Lower lobe of right lung (tissue), 2 donors: ENCODE results near the gene ASCC1. TPM values are rescaled to one million over a fixed set of nuclear protein-coding genes. Genes with fewer than 3 reads are reported as not detected.

Source experiments
- ATAC-seq, 2 donors: fragments of 200-7000 bp; cut with Tn5 transposase; one replicate each; pipeline ENCODE4 v1.9.1; 2020 to 2022; ENCODE audit warnings: mild to moderate bottlenecking in 2 of 2, moderate library complexity in 2 of 2
- DNase-seq: peaks from one replicate; pipeline ENCODE4 v3.0.0-alpha.2; 2020
- H3K27ac ChIP-seq: fragments of 200-600 bp; one replicate; pipeline ENCODE4 v1.8.0; 2022
- H3K27me3 ChIP-seq: fragments of 200-600 bp; one replicate; pipeline ENCODE4 v1.8.0; 2022; ENCODE audit warnings: low read depth
- H3K36me3 ChIP-seq: fragments of 200-600 bp; one replicate; pipeline ENCODE4 v1.8.0; 2022; ENCODE audit warnings: mild to moderate bottlenecking
- H3K4me1 ChIP-seq: fragments of 200-600 bp; one replicate; pipeline ENCODE4 v1.8.0; 2022
- H3K4me3 ChIP-seq: fragments of 200-600 bp; one replicate; pipeline ENCODE4 v1.8.0; 2022; ENCODE audit warnings: mild to moderate bottlenecking
- H3K9me3 ChIP-seq: fragments of 200-600 bp; one replicate; pipeline ENCODE4 v1.8.0; 2022
- intact Hi-C: fragments of 100-400 bp; cut with DNase I; formaldehyde crosslinking; loops from one replicate; pipeline ENCODE4 v1.11.0; 2022
- total RNA-seq: library from RNA; stranded (reverse); fragmentation: NEBNext Ultra II Directional; extraction: Animal tissue kit (Norgen Biotek cat#: 25700); gene quantifications from one replicate; pipeline ENCODE4 v1.2.1, GENCODE V29; 2021
- TF ChIP-seq, protein P1 (sequence below): fragments of 200-600 bp; IDR thresholded peaks from one replicate; pipeline ENCODE4 v1.8.0; 2022; ENCODE audit warnings: antibody characterized with exemption, mild to moderate bottlenecking
- donor health status: DM: no; HTN: yes; CAD: no; lungs with severe emphysema.

The ASCC1 gene
- total RNA-seq, 1 donor from 2014 or later, result 23.9 TPM

DNA sequence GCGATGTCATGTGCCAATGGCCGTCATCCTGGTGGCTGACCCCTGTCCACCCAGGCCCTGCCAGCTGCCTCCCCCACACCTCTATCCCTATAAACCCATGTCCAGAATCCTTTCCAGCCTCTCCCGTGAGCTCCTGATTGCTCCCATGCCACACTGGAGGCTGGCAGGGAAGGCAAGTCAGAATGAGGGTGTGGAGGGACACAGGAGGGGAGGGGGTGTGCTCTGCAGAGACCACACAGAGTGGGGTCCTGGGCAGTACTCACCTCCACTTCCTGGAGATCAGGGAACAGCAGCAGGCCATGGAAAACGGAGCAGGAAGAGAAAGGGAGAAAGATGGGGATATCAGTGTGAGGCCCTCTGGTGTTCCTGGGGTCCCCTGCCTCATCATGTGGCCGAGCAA, 143.4 kb downstream of the ASCC1 start:
- H3K36me3 ChIP-seq, result peaks cover 9% of the 10 kb centered on the region
- H3K27ac ChIP-seq, result no peak overlapping the region
- ATAC-seq, result no peak
- intact Hi-C loops, result no loop called here
- no peak overlapping the region for H3K4me3 ChIP-seq
- TF ChIP-seq, protein P1, sequence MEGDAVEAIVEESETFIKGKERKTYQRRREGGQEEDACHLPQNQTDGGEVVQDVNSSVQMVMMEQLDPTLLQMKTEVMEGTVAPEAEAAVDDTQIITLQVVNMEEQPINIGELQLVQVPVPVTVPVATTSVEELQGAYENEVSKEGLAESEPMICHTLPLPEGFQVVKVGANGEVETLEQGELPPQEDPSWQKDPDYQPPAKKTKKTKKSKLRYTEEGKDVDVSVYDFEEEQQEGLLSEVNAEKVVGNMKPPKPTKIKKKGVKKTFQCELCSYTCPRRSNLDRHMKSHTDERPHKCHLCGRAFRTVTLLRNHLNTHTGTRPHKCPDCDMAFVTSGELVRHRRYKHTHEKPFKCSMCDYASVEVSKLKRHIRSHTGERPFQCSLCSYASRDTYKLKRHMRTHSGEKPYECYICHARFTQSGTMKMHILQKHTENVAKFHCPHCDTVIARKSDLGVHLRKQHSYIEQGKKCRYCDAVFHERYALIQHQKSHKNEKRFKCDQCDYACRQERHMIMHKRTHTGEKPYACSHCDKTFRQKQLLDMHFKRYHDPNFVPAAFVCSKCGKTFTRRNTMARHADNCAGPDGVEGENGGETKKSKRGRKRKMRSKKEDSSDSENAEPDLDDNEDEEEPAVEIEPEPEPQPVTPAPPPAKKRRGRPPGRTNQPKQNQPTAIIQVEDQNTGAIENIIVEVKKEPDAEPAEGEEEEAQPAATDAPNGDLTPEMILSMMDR, result no peak
- no peaks in the 10 kb centered on the region for H3K27me3 ChIP-seq
- peak; percentile 36 for DNase-seq
- H3K4me1 ChIP-seq, result peaks cover 5% of the 10 kb centered on the region
- H3K9me3 ChIP-seq, result no peaks in the 10 kb centered on the region

DNA sequence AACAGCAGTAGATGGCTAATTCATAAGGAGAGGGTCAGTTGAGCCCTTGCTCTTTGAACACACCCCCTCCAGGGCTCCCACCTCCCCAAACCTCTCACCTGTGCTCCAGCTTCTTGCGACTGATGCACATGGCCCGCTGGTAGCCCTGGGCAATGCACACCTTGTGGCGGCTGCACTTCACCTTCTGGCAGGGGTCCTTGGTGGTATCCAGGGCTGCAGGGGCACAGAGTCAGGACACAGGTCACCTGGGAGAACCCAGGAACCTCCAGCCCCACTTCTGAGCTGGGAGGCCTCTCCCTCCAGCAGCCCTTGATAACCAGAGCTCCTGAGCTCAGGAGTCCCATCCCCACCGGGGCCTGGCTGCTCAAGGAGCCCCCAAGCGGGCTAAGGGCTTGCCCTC, 144.0 kb downstream of the ASCC1 start:
- DNase-seq, result peak; percentile 30
- TF ChIP-seq, protein P1, result no peak
- Histone ChIP-seq H3K4me1 (peaks cover 5% of the 10 kb centered on the region), H3K27me3 (no peaks in the 10 kb centered on the region), H3K27ac (no peak overlapping the region), H3K4me3 (no peak overlapping the region), H3K9me3 (no peaks in the 10 kb centered on the region), H3K36me3 (peaks cover 13% of the 10 kb centered on the region)
- ATAC-seq, result no peak
- intact Hi-C loops, result no loop called here

DNA sequence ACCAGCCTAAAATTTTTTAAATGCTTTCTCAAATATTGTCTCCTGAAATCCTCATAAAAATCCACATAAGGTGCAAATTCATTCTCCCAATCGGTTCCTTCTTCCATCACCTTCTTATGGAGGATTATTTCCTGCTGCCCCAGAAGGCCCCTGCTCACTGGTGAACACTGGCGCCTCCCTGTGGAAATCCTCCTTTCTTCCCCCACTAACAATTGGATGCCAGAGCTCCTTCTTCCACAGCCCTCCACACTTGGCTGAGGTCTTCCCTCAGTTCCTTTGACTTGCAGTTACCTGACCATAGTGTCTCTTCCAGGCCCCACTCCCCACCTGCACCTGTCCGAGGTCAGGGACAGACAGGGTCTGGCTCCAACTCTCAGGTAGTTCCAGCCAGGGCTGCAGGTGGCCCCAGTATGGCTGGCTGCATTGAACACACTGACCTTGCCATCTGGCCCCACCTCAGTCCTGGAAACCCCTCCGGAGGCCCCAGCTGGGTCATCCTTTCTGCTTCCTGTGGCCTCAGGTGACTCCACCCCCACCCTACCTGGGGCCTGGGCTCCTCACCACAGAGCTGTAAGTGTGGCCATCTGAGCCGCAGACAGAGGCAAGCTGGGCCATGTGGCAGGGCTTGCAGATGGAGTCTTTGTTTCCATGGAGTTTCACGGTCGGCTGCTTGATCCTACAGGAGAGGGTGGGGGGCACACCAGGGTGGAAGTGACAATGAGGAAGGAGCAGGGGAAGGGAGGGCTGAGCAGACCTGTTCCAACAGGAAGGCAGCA, 146.1 kb downstream of the ASCC1 start:
- intact Hi-C loops, result no loop called here
- H3K27ac ChIP-seq, result no peak overlapping the region
- DNase-seq, result peak; percentile 31

DNA sequence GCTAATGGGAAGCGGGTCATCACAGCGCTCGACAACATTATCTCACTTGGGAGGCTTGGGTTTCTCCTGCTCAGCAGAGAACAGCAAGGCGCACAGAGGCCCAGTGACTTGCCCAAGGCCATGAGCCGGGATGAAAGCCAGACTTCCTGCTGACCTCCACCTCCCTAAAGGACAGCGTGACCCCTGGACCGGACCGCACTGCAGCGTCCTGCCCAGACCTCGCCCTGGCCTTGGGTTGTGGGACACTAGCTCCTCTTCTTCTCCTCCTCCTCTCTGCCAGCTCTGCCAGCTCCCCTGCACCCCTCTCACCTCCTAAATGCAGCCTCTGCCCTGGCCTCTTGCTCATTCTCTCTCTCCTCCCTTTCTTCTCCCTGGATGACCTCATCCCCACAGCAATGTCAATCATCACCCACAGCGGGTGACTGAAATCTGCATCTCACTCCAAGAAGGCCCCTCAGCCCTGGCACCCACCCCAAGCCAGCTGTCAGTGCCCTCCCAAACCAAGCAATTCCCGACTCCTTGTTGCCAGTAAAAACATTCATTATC, 147.1 kb downstream of the ASCC1 start:
- Histone ChIP-seq H3K4me1 (peaks cover 5% of the 10 kb centered on the region), H3K9me3 (no peaks in the 10 kb centered on the region), H3K27ac (no peak overlapping the region), H3K27me3 (no peaks in the 10 kb centered on the region), H3K36me3 (peaks cover 17% of the 10 kb centered on the region), H3K4me3 (no peak overlapping the region)
- ATAC-seq (no peak), DNase-seq (no peak)
- intact Hi-C loops, result no loop called here
- TF ChIP-seq, protein P1, result no peak

More for the DNA sequence above, 146.1 kb downstream of the ASCC1 start:
- Histone ChIP-seq H3K4me1 (peaks cover 5% of the 10 kb centered on the region), H3K9me3 (no peaks in the 10 kb centered on the region), H3K27me3 (no peaks in the 10 kb centered on the region), H3K36me3 (peaks cover 17% of the 10 kb centered on the region), H3K4me3 (no peak overlapping the region)
- TF ChIP-seq, protein P1, result no peak
- ATAC-seq, result no peak

DNA sequence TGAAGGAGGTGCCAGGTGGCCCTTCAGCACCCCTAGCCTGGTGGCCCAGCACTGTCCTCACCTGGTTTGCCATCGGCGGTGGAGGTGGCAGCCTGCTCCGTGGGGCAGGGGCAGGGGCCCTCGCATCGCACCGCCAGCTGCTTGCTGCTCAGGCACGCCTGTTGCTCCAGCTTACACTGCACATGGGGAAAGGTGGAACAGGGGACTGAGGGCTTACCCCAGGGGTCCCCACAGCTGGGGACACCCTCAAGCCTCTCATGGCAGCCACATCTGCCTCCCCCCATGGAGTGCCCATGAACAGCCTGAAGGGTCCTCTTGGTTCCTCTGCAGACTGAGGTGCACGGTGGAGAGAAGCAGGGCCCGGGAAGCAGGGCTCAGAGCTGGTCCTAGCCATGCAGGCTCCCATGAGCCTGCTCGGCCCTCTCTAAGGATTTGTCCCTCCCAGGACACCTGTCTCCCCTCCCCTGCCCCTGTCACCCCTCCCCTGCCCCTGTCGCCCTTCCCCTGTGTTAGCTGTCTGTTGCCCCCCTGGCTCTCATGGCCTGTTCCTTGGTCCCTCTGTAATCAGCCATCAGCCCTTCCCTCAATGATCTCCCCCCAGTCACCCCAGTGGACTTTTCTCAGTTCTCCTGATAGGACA, 147.8 kb downstream of the ASCC1 start:
- TF ChIP-seq, protein P1, result no peak
- intact Hi-C loops, result no loop called here
- Histone ChIP-seq H3K27me3 (no peaks in the 10 kb centered on the region), H3K36me3 (peaks cover 17% of the 10 kb centered on the region), H3K9me3 (no peaks in the 10 kb centered on the region), H3K4me3 (no peak overlapping the region), H3K27ac (no peak overlapping the region), H3K4me1 (peaks cover 5% of the 10 kb centered on the region)
- ATAC-seq (peak in 1 of 2 donors; percentile 10), DNase-seq (no peak)
